Stimulated activated effector memory CD8-positive, alpha-beta T cell treated with anti-CD3 and anti-CD28 coated beads, Interleukin-12 subunit alpha, Interleukin-12 subunit beta, amount 100 ng/mL, for 72 hours (primary cell): ENCODE measurements around the gene CACNA2D1.
"Not testable (repeated sequence)": the region's sequence is repeated elsewhere in the genome, so short reads cannot be mapped to it uniquely, and the experiment has no call there.

ENCODE experiments used
- ATAC-seq: fragments of 150-1000 bp; cut with Tn5 transposase; 2 replicates; pipeline ENCODE4 v1.10.0; 2021
- DNase-seq, 2 donors: peaks; one replicate each; pipeline ENCODE4 v3.0.0; 2021 to 2022; ENCODE audit warnings: low spot score in 2 of 2
- H3K27ac Mint-ChIP-seq: one replicate; pipeline ENCODE4 v1.8.0; 2022; ENCODE audit warnings: mild to moderate bottlenecking, mixed read lengths
- H3K36me3 Mint-ChIP-seq: one replicate; pipeline ENCODE4 v1.8.0; 2022; ENCODE audit warnings: mild to moderate bottlenecking, mixed read lengths
- H3K4me1 Mint-ChIP-seq: one replicate; pipeline ENCODE4 v1.8.0; 2022; ENCODE audit warnings: mixed read lengths
- H3K4me3 Mint-ChIP-seq: one replicate; pipeline ENCODE4 v1.8.0; 2022; ENCODE audit warnings: mild to moderate bottlenecking, mixed read lengths
- H3K9me3 Mint-ChIP-seq: one replicate; pipeline ENCODE4 v1.8.0; 2022; ENCODE audit warnings: mixed read lengths

The CACNA2D1 gene

DNA sequence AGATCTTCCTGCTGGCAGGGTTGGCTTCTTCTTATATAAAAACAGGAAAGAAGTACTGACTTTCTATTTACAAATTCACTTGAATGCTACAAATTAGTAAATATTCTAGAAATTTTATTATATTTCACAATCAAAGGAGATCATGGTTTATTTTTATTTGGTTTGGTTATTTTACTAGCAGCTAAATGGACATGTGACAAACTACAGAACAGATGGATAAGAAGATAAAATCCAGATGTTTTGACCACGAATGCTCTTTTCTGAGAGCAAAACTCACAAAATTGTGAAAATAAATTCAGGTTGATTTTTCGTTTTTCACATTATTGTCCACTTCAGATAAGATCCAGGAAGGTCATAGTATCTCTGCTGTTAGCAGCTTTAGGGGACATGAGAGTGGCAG lies 55.4 kb downstream of the CACNA2D1 start:
- Mint-ChIP-seq H3K9me3 (peaks cover 3% of the 10 kb centered on the region), H3K4me3 (no peak overlapping the region), H3K27ac (no peak overlapping the region), H3K4me1 (no peaks in the 10 kb centered on the region), H3K36me3 (no peaks in the 10 kb centered on the region)
- no peak for ATAC-seq
- no peak for DNase-seq

DNA sequence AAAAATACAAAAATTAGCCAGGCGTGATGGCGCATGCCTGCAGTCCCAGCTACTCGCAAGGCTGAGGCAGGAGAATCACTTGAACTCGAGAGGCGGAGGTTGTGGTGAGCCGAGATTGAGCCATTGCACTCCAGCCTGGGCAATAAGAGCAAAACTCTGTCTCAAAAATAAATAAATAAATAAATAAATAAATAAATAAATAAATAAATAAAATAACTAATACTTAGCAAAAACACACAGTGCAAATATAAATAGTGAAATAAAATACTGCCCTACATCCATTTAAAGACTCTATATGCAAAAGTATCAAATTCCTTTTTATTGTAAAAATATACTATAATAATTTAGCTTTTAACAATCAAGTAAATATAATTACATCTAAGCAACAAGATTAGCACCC lies 57.0 kb downstream of the CACNA2D1 start:
- ATAC-seq, H3K9me3 Mint-ChIP-seq, H3K27ac Mint-ChIP-seq, H3K4me1 Mint-ChIP-seq, DNase-seq, H3K4me3 Mint-ChIP-seq, H3K36me3 Mint-ChIP-seq: not testable (repeated sequence)

DNA sequence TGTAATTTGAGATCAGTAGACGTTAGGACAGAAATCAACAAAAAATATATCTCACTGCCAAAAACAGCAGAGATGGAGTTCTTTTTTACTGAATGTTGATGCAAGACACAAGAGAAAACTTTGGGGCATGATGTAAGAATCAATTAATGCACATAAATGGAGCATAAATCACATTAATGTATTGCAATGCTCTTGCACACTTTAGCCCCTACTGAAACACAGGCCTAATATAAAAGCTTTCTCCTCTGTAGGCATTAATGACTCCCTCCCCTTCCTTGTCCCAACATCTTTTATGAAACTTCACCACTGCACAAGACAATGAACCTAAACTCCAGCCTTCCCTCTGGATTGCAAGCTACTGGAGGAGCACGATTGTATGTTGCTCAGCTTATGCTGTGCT lies 58.8 kb downstream of the CACNA2D1 start:
- Mint-ChIP-seq H3K9me3 (no peaks in the 10 kb centered on the region), H3K36me3 (no peaks in the 10 kb centered on the region), H3K4me1 (no peaks in the 10 kb centered on the region), H3K27ac (no peak overlapping the region), H3K4me3 (no peak overlapping the region)
- ATAC-seq (no peak), DNase-seq (no peak)

DNA sequence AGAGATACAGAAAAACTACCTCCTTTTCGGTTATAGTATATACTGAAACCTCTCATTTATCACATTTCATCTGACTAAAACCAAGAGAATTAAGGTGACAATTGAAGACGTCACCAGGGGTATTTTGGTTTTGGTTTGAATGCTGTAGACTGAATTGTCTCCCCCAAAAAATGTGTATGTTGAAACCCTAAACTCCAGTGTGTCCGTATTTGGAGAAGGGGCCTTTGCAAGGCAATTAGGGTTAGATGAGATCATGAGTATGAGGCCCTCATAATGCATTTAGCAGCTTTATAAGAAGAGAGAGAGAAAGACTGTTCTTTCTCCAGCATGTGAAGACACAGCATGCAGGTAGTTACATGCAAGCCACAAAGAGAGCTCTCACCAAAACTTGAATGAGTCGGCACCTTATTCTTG lies 59.5 kb downstream of the CACNA2D1 start:
- H3K9me3 Mint-ChIP-seq: no peaks in the 10 kb centered on the region
- H3K27ac Mint-ChIP-seq: no peak overlapping the region
- no peaks in the 10 kb centered on the region for H3K4me1 Mint-ChIP-seq
- no peak overlapping the region for H3K4me3 Mint-ChIP-seq
- H3K36me3 Mint-ChIP-seq: no peaks in the 10 kb centered on the region
- DNase-seq (no peak), ATAC-seq (peak; percentile 36)

DNA sequence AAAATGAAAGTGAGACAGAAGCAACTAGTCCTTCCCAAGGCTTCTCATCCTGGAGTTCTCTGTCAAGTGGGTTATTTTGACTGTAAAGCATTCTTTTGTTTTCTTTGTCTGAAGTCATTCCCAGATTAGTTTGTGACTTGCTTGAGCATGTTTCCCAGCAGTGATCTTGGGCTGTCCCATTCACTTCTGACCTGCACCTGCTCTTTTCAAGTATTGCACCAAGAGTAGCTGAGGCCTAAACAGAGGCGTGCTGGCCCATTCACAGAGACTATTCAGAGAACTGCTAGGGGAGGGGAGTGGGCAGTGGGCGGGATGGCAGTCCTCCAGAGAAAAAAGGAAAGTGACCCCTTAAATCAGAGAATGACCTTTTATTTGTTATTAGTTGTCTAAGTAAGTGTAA lies 61.3 kb downstream of the CACNA2D1 start:
- DNase-seq (no peak), ATAC-seq (no peak)
- H3K4me1 Mint-ChIP-seq: no peaks in the 10 kb centered on the region
- no peaks in the 10 kb centered on the region for H3K9me3 Mint-ChIP-seq
- no peak overlapping the region for H3K27ac Mint-ChIP-seq
- no peaks in the 10 kb centered on the region for H3K36me3 Mint-ChIP-seq
- no peak overlapping the region for H3K4me3 Mint-ChIP-seq

DNA sequence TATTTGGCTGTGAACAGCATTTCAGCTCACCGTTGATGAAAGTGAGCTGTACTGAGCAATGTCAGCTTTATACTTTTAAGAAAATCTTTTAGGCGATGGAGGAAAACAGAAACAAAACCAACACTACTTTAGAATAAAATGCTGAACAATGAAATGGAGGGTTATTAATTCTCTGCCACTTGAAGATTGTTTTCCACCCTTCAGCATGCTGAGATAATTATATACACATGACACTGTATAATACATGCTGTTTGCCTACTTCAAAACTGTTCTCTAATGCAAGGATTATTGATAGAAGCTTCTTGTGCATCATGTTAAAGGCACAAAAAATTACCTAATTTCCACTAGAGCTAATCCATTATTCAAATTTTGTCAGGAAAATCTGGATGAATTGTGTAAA lies 66.8 kb downstream of the CACNA2D1 start:
- no peak for ATAC-seq
- Mint-ChIP-seq H3K4me1 (no peaks in the 10 kb centered on the region), H3K36me3 (no peaks in the 10 kb centered on the region), H3K27ac (no peak overlapping the region), H3K4me3 (no peak overlapping the region), H3K9me3 (peaks cover 4% of the 10 kb centered on the region)
- DNase-seq: no peak

DNA sequence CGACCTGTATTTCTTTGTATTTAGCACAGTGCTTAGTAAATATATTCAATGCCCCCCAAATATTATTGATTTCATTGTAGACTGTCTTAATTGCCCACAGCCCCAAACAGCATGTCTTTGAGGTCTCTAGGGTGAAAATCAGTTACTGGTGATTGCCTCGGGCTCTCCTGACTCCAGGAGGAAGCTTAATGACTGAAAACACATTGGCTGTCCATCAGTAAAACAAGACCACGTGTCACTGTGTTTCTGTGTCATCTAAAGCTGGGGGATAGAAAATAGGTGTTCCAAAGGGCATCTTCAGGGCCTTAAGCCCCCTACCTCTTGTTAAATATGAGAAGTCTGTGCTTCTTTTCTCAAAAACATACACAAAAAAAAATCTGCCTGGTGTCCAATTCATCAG lies 67.9 kb downstream of the CACNA2D1 start:
- Mint-ChIP-seq H3K9me3 (peaks cover 4% of the 10 kb centered on the region), H3K4me1 (no peaks in the 10 kb centered on the region), H3K27ac (no peak overlapping the region), H3K36me3 (no peaks in the 10 kb centered on the region), H3K4me3 (no peak overlapping the region)
- DNase-seq (no peak), ATAC-seq (no peak)

DNA sequence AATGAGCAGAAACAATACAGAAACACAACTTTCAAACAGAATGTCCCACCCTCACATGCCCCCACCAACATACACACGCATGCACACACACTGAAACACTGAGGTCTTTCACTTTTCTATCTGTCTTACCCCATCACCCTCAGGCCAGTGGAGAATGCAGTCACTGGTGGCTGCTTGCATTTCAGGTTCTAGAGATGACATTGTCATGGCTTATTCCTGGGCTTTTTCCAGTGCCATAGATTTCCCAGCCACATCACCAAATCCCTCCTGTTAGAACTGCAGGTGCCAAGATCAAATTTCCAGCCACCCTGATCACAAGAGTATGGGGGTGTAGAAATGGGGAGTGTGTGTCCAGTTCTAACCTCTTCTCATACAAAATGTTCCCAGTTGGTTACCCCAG lies 68.4 kb downstream of the CACNA2D1 start:
- Mint-ChIP-seq H3K36me3 (no peaks in the 10 kb centered on the region), H3K27ac (no peak overlapping the region), H3K4me3 (no peak overlapping the region), H3K4me1 (no peaks in the 10 kb centered on the region), H3K9me3 (peaks cover 4% of the 10 kb centered on the region)
- ATAC-seq (no peak), DNase-seq (no peak)

DNA sequence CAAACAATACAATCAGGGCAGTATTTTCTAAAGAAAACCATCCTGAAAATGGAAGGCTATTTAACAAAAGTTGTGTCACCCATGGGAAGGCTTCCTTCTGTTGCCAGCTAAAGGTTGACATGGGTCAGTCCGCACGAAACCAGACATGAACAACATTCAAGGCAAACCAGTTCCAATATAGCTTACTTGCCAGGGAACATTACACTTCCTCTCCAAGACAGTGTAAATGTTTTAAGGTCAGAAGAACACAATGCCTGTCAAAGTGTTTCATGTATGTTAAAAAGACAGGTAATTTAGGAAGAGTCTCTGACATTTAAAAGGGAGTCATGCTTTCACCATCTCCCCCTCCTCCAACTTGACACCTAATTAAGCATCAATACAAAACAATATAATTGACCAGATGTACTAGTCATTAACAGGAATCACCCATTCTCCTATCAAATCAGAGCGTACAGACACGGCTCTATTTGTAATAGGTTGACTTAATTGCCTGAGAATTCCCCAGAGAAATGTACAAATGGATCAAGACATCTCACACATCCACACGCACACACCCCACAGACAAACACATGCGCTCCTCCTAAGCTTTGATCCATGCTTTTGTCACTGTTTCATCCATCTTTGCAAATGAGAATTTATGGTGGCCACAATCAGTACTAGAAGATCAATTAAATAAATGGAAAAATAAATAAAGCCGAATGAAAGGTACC lies 69.5 kb downstream of the CACNA2D1 start:
- no peaks in the 10 kb centered on the region for H3K36me3 Mint-ChIP-seq
- no peak for DNase-seq
- H3K27ac Mint-ChIP-seq: no peak overlapping the region
- H3K9me3 Mint-ChIP-seq: peaks cover 4% of the 10 kb centered on the region
- H3K4me3 Mint-ChIP-seq: no peak overlapping the region
- ATAC-seq: no peak
- H3K4me1 Mint-ChIP-seq: no peaks in the 10 kb centered on the region

DNA sequence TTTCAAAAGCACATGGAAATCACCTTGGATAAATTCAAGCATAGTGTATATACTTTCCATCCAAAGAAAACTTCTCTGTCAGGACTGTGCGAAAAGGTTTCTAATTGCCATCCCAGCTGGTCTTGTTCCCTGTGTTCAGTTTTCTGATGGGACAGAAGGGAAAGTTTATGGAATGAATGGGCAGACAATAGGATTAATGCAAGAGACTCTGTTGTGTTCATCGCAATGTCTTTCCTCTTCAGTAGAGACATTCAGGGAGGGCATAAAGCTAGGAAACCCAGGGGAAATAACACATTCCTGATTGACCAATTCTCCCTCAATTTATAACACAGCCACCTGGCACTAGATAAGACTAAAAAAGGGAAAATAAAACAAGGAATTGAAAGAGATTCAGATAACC lies 78.9 kb downstream of the CACNA2D1 start:
- H3K27ac Mint-ChIP-seq: no peak overlapping the region
- no peak overlapping the region for H3K4me3 Mint-ChIP-seq
- DNase-seq (no peak), ATAC-seq (no peak)
- peaks cover 2% of the 10 kb centered on the region for H3K9me3 Mint-ChIP-seq
- no peaks in the 10 kb centered on the region for H3K36me3 Mint-ChIP-seq
- H3K4me1 Mint-ChIP-seq: no peaks in the 10 kb centered on the region

DNA sequence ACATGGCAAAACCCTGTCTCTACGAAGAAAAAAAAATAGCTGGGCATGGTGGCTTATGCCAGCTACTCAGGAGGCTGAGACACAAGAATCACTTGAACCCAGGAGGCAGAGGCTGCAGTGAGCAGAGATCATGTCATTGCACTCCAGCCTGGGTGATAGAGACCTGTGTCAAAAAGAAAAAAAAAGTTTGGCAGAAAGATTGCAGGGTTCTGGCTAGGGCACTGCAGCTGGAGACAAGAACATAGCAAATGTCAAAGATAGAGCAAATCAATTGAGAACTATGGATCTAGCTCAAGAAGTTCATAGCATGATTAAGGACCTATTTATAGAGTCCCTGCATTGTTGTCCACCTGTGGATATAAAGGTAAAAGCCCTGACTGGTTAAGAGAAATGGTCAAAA lies 79.5 kb downstream of the CACNA2D1 start:
- Mint-ChIP-seq H3K27ac (no peak overlapping the region), H3K9me3 (peaks cover 2% of the 10 kb centered on the region), H3K4me1 (no peaks in the 10 kb centered on the region), H3K4me3 (no peak overlapping the region), H3K36me3 (no peaks in the 10 kb centered on the region)
- ATAC-seq (no peak), DNase-seq (no peak)

DNA sequence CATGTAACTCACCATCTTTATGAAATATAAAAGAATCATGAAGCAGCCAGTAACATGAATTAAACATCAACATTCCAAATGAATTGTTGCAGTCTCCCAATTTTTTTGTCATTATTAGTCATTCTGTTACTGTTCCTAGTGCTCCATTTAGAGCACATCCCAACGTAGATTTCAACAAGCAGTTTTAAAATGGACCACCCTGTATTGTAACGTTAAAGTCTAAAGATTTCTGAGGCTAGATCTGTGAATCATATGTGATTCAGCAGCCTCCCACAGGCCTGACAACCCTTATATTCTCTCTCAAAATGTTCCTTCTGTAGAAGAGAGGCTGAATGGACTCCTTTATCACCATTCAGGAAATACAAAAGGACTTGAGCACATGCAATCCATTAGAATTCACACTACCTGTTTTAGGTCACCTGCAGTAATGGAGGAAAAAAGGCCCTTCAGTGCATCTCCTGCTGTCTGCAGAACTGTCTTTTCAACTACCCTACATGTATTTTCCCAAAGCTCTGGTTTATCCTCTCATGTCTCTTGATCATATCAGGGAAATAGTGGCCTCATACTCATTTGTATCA lies 81.4 kb downstream of the CACNA2D1 start:
- no peak overlapping the region for H3K4me3 Mint-ChIP-seq
- no peaks in the 10 kb centered on the region for H3K36me3 Mint-ChIP-seq
- H3K27ac Mint-ChIP-seq: no peak overlapping the region
- DNase-seq (no peak), ATAC-seq (no peak)
- H3K4me1 Mint-ChIP-seq: no peaks in the 10 kb centered on the region
- H3K9me3 Mint-ChIP-seq: peaks cover 2% of the 10 kb centered on the region

DNA sequence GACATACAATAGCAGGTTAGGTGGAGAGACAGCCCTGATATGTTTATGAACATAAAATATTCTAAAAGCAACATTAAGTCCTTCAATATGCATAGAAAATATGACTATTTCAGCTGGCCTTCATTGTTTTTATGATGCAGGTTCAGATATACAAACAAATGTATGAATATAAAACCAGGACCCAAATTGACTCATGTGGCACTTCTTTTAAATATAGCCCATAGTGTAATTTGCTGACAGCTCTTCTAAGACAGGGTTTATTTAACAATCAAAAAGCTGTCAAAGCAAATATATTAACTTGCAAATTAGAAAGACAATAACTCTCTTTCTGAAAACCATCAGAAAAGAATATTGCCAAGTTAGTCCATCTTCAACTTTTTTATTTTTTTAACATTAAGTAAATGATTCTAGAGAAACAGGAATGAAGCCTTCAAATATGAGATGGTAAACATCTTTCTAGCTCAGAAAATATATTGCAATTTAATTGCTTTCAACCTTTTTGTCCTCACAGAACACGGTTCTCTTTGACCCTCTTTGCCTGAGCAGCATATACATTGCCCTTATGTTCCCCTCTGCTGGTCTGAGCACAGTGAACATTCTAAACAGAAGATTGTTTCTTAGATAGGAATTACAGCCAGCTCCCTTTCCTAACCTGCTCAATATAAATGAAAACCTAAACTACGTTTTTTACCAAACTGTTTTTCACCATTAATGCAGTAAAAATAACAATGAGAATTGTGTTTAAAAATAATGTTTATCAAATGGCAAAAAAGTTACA lies 82.8 kb downstream of the CACNA2D1 start:
- Mint-ChIP-seq H3K4me1 (no peaks in the 10 kb centered on the region), H3K36me3 (no peaks in the 10 kb centered on the region)
- no peak for ATAC-seq

DNA sequence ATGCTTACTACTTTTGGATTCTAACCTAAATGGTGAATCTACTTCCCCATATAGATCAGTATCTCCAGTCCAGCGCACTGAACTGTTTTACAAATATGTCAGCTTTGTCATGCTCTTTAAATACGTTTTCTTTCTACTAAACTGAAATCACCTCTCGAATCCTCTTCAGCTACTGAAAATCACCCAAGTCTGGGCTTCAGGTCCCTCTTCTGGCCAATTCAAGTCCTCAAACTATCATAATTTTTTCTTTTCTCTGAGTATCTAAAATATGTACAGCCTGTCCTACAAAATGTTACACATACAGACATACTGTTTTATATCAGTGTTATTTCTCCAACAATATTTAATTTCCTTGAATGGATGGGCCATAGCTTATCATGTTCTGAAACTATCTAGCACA lies 84.2 kb downstream of the CACNA2D1 start:
- H3K4me1 Mint-ChIP-seq: no peaks in the 10 kb centered on the region
- peaks cover 5% of the 10 kb centered on the region for H3K9me3 Mint-ChIP-seq
- no peak for DNase-seq
- ATAC-seq: no peak
- no peak overlapping the region for H3K4me3 Mint-ChIP-seq
- H3K36me3 Mint-ChIP-seq: no peaks in the 10 kb centered on the region
- no peak overlapping the region for H3K27ac Mint-ChIP-seq

More for the DNA sequence above, 82.8 kb downstream of the CACNA2D1 start:
- no peak overlapping the region for H3K4me3 Mint-ChIP-seq
- peaks cover 4% of the 10 kb centered on the region for H3K9me3 Mint-ChIP-seq
- no peak overlapping the region for H3K27ac Mint-ChIP-seq
- no peak for DNase-seq

DNA sequence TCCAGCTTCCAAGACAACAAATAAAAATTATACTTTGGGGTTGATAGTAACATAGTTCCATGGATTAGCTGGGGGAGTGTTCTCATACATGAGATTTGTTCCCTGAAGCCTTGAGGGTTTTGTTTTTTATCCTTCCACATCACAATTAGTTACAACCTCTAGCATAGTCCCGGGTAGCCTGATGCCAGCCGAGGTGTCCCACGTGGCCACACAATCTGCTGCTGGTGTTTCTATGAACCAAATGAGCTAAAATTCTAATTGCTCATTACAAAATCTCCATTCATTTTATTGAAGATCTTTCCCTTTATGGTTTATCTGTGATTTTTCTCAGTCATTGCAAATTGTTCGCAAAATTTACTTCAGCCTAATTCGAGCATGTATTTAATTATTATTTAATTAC lies 84.7 kb downstream of the CACNA2D1 start:
- peaks cover 5% of the 10 kb centered on the region for H3K9me3 Mint-ChIP-seq
- no peaks in the 10 kb centered on the region for H3K36me3 Mint-ChIP-seq
- no peak for DNase-seq
- no peak overlapping the region for H3K27ac Mint-ChIP-seq
- no peak for ATAC-seq
- no peaks in the 10 kb centered on the region for H3K4me1 Mint-ChIP-seq
- H3K4me3 Mint-ChIP-seq: no peak overlapping the region

DNA sequence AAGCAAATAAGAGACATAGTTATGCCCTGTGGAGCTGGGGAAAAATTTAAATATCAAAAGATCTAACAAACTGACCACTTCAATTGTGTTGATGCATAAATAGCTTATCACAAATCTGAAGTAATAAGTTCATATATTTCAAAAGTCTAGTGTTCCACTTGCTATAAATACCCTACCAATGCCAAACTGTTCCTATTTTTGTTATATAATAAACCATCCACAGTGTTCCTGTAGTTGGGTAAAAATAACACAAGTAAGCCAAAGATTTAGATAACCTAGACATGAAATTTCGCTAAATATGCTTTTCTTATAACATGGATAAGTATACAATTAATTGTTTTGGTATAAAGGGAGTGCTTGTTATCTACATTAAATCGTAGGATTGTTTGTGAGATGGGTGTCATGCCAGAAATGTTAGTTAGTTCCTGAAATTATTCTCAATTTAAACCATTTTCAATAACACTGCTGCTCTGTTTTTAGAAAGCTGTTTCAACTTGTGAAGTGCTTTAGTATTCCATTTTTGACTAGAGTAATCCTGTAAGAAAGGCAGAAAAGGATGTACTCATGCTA lies 85.5 kb downstream of the CACNA2D1 start:
- no peak overlapping the region for H3K4me3 Mint-ChIP-seq
- H3K4me1 Mint-ChIP-seq: no peaks in the 10 kb centered on the region
- H3K36me3 Mint-ChIP-seq: no peaks in the 10 kb centered on the region
- no peak for ATAC-seq
- peaks cover 5% of the 10 kb centered on the region for H3K9me3 Mint-ChIP-seq
- H3K27ac Mint-ChIP-seq: no peak overlapping the region
- DNase-seq: no peak
